ENCODE measurements around the gene PIGQ. TPM values are rescaled to one million over a fixed set of nuclear protein-coding genes. Genes with fewer than 3 reads are reported as not detected.

PIGQ gene
- total and polyA plus RNA-seq, 2 of the 8 experiments (the other 6 are each of a cell fraction or from before 2014, with no cell fraction given) = 36.0 to 49.2 TPM

DNA sequence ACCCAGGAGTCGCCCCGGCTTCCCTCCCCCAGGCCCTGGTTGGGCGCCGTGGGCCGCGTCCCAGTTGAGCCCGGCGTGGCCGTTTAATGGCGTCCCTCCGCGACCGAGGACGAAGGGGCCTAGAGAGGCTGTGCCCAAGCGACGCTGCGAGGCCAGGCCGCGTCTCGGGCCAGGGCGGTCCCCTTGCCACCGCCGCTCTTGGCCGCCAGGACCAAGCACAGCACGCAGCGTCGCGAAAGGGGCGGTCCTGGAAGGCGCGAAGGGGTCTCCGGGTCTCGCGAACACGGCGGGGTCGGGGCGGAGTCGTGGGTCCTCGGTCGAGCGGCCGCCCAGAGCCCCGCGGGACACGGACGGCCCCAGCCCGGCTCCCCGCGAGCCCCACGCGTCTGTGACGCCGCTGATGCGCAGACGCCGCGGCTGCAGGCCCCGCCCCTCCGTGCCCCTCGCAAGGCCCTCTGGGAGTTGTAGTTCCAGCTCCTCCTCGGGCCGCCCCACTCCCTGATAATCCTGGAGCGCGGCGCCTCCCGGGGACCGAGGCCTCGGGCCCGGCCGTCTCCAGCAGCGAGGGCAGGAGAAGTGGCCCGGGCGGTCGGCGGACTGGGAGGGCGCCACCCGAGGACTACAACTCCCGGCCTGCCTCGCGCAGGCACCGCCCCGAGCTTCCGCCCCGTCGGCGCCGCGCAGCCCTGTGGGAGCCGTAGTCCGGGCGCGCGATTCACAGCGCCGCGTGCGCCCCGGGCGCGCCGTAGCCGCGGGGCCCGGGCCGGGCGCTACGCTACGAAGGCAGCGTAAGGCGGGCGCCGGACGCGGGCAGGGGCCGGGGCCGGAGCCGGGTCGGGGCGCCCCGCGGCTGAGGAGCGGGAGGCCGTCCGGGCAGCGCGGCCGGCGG lies 42.5 kb upstream of the PIGQ start, which contains the start of gene CAPN15:
CAPN15 (plus strand) TSS at position 698 of the 889 bp plus-strand sequence. CDS start 19,127 bp downstream, outside the sequence.
- peak within 1 kb of the TSS; percentile 79 to 91 (median 82) for H3K4me3 ChIP-seq (ENCODE audit: extremely low read depth in 1 of 4, insufficient read depth in 2 of 4, low read depth in 3 of 4, low read length in 4 of 4)
- peak within 1 kb of the TSS; percentile 95 for H4K5ac ChIP-seq (ENCODE audit: insufficient read length, low read depth, low read length)
- ChIA-PET CTCF (ENCODE audit: partially characterized antibody) (interaction anchor here (0.6 to 1.5 kb wide), 3 partner anchors 66 to 293 kb away, joined by 5 to 6 read pairs (median 5); no protein-coding TSS in a partner anchor), POLR2A (ENCODE audit: partially characterized antibody) (interaction anchor here (0.8 to 1.9 kb wide), 19 partner anchors 9 to 299 kb away, joined by 3 to 8 read pairs (median 3); partner anchors contain the start of genes DECR2, MCRIP2, METTL26 and WFIKKN1)
- FAIRE-seq = no peak
- WGBS, 2 experiments (ENCODE audit: extremely low coverage in 1 of 2, insufficient coverage in 1 of 2, insufficient read length in 1 of 2, insufficient replicate concordance in 2 of 2, low coverage in 1 of 2, low lambda C conversion rate in 2 of 2, missing lambda C conversion rate in 1 of 2) = 1% methylated on average over 68 of the region's 129 CpGs; no CpG with 5 or more reads in 1 of the 2 experiments
- no peak within 1 kb of the TSS for H2AK5ac ChIP-seq (ENCODE audit: low read depth, low read length)
- H2BK12ac ChIP-seq (ENCODE audit: low read depth, low read length) = no peak within 1 kb of the TSS
- peak within 1 kb of the TSS; percentile 88; the same call in 1 of the 2 replicates for H2BK5ac ChIP-seq (ENCODE audit: low read depth, low read length)
- peaks cover 11 to 34% of the 10 kb centered on the region in 2 experiments for H4K20me1 ChIP-seq (replicated peaks in 1 of 2; ENCODE audit: control insufficient read depth in 1 of 2, insufficient read depth in 2 of 2, low read length in 2 of 2)
- no peaks in the 10 kb centered on the region for H3K9me3 ChIP-seq (ENCODE audit: insufficient read depth in 2 of 2, low read depth in 1 of 2, low read length in 1 of 2)
- peak within 1 kb of the TSS; percentile 92 for H3K27ac ChIP-seq (ENCODE audit: low read depth, low read length)
- H3K56ac ChIP-seq (replicated peaks; ENCODE audit: insufficient read length, low read depth, low read length) = peak within 1 kb of the TSS; percentile 77
- peaks cover 0 to 21% (median 12%) of the 10 kb centered on the region in 4 experiments; a peak in 5 of 7 replicates for H3K4me1 ChIP-seq (replicated peaks in 1 of 4; ENCODE audit: control insufficient read depth in 3 of 4, insufficient read depth in 4 of 4, low read length in 3 of 4)
- H4K91ac ChIP-seq (replicated peaks; ENCODE audit: insufficient read length, low read length) = peak within 1 kb of the TSS; percentile 85
- peak within 1 kb of the TSS; percentile 76 to 92 for H3K4me2 ChIP-seq (ENCODE audit: insufficient read depth in 1 of 2, low read depth in 2 of 2, low read length in 2 of 2)
- H3K79me2 ChIP-seq (ENCODE audit: control insufficient read depth in 1 of 2, insufficient read depth in 2 of 2, low read length in 2 of 2) = peaks cover 6 to 49% of the 10 kb centered on the region in 2 experiments; a peak in 3 of 4 replicates
- no peak within 1 kb of the TSS for H2BK20ac ChIP-seq (ENCODE audit: low read length)
- no peak within 1 kb of the TSS for H3K14ac ChIP-seq (ENCODE audit: insufficient read length)
- no peak within 1 kb of the TSS for H2BK120ac ChIP-seq (replicated peaks; ENCODE audit: low read depth, low read length)
- no peak within 1 kb of the TSS; the same call in 1 of the 2 replicates for H2BK15ac ChIP-seq (ENCODE audit: low read length)
- peaks cover 7% of the 10 kb centered on the region; the same call in 1 of the 2 replicates for H3K23me2 ChIP-seq (ENCODE audit: low read depth, low read length)
- peak within 1 kb of the TSS; percentile 99 for H4K8ac ChIP-seq (ENCODE audit: extremely low read depth, insufficient read depth, low read length)
- H3K23ac ChIP-seq (ENCODE audit: insufficient read length) = no peak within 1 kb of the TSS
- H3K4ac ChIP-seq (replicated peaks; ENCODE audit: insufficient read length, low read depth, low read length) = peak within 1 kb of the TSS; percentile 72
- H3K9ac ChIP-seq (replicated peaks in 1 of 4; ENCODE audit: extremely low read depth in 1 of 4, low read depth in 3 of 4, low read length in 3 of 4) = peak within 1 kb of the TSS; percentile 56 to 85 (median 78)
- peak in 1 of 2 experiments; percentile 94 for DNase-seq (ENCODE audit: low read depth in 1 of 2, low spot score in 2 of 2)
- H2AFZ ChIP-seq (ENCODE audit: low read length) = no peak within 1 kb of the TSS
- H3K18ac ChIP-seq (ENCODE audit: extremely low read depth, low read length) = peak within 1 kb of the TSS; percentile 94
- H3K79me1 ChIP-seq (ENCODE audit: low read depth, low read length) = peaks cover 9% of the 10 kb centered on the region
- H3K36me3 ChIP-seq (ENCODE audit: control insufficient read depth in 2 of 4, insufficient read depth in 4 of 4, low read length in 3 of 4) = no peaks in the 10 kb centered on the region
- H3K27me3 ChIP-seq (replicated peaks in 1 of 4; ENCODE audit: control insufficient read depth in 3 of 4, extremely low read depth in 1 of 4, insufficient read depth in 3 of 4, low read length in 3 of 4) = no peaks in the 10 kb centered on the region
- no peak for TF ChIP-seq HDAC2 (IDR thresholded peaks at IDR 0.05; ENCODE audit: borderline replicate concordance in 1 of 2, low read depth in 2 of 2, low read length in 2 of 2)
- peak; percentile 64 for TF ChIP-seq ASH2L (IDR thresholded peaks at IDR 0.05; ENCODE audit: low read length)
- TF ChIP-seq, protein P1, sequence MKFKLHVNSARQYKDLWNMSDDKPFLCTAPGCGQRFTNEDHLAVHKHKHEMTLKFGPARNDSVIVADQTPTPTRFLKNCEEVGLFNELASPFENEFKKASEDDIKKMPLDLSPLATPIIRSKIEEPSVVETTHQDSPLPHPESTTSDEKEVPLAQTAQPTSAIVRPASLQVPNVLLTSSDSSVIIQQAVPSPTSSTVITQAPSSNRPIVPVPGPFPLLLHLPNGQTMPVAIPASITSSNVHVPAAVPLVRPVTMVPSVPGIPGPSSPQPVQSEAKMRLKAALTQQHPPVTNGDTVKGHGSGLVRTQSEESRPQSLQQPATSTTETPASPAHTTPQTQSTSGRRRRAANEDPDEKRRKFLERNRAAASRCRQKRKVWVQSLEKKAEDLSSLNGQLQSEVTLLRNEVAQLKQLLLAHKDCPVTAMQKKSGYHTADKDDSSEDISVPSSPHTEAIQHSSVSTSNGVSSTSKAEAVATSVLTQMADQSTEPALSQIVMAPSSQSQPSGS (IDR thresholded peaks at IDR 0.05; ENCODE audit: low read length) = no peak
- TF ChIP-seq USF2 (IDR thresholded peaks at IDR 0.05; ENCODE audit: low read length) = no peak
- 0 out of 2 replicates have a peak, but pooled peaks have one; percentile 33 for TF ChIP-seq KDM5A (IDR thresholded peaks at IDR 0.05; ENCODE audit: low read length)
- TF ChIP-seq BACH1 (IDR thresholded peaks at IDR 0.05; ENCODE audit: low read length) = peak; percentile 71
- no peak for TF ChIP-seq HDAC6 (IDR thresholded peaks at IDR 0.05; ENCODE audit: low read depth, low read length)
- peak in 1 of 2 experiments; percentile 47; a peak in 1 of 3 replicates for TF ChIP-seq POLR2A (IDR thresholded peaks at IDR 0.05; ENCODE audit: control extremely low read depth in 1 of 2, low read depth in 2 of 2, low read length in 2 of 2)

Measured in H1 (cell line).